HG02678 (cell line): Measurements from ENCODE around the gene JAKMIP1.

Source experiments
- ATAC-seq: cut with Tn5 transposase; IDR thresholded peaks from one replicate; pipeline ENCODE4 v1.9.1; 2021; ENCODE audit warnings: mild to moderate bottlenecking, moderate library complexity; ENCODE audit not compliant: unreplicated experiment

JAKMIP1 gene

DNA sequence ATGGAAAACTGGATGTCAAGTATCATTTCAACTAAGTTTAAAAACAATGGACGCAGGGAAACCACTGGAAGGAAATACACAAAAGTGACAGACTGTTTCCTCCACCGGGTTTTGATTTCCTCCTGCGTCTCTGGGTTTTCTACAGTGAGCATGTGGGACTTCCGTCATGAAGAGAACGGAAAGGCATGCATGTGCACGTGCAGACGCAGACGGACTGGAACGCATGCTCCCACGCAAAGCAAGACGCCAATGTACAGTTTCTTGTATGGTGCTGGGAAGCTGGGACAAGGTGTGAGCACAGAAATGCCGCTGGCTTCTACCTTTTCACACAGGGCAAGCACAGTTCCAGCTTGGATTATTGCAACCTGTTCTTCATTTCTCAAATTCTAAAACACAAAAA, 151.8 kb downstream of the JAKMIP1 start:
- ATAC-seq: no peak

DNA sequence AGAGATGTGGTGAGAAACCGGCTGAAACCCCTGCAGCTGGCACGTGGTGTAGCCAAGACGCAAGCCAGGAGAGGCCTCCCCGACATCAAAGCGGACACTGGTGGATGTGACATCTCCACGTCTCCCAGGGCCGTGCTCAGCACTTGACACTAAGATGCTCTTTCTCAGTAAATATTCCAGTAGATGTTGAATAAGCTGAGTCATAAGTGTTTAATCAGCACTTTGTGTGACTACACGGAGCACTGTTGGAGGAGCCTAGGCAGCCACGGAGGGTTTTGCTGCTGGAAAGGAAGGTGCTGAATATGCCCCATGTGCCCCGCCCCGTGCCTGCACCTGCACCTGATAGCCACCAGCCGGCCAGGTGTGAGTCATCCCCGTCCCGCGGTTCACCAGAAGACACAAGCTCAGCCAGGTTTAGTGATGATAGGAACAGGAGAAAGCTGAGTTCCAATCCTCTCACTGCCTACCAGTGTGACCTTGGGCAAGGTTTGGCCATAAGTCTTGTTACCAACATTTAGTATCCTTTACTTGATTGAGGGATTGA, 153.1 kb downstream of the JAKMIP1 start:
- no peak for ATAC-seq

DNA sequence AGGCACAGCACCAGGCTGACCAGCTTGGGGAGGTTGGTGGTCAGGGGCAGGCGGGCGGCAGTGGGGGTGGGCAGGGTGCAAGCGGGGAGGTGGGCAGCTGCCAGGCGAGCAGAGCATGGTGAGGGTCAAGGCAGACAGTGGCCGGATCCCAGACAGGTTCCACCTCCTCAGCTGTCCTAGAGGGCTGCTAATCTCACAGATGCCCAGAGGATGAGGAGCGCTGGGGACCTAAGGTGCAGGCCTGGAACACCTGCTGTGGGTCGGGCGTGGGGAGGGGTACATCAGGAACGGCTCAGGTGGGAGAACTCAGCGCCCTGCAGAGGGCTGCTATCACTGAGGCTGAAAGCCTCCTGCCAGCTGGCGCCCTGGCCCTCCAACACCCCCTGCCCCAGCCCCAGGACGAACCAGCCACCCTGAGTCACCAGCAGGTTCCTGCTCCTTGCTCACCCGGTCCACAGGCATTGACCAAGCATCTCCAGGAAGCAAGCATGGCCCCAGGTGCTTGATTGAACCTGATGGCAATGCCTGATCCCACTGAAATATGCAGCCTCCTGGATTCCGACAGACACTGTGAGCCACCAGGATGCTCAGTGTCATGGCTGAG, 153.7 kb downstream of the JAKMIP1 start:
- no peak for ATAC-seq

DNA sequence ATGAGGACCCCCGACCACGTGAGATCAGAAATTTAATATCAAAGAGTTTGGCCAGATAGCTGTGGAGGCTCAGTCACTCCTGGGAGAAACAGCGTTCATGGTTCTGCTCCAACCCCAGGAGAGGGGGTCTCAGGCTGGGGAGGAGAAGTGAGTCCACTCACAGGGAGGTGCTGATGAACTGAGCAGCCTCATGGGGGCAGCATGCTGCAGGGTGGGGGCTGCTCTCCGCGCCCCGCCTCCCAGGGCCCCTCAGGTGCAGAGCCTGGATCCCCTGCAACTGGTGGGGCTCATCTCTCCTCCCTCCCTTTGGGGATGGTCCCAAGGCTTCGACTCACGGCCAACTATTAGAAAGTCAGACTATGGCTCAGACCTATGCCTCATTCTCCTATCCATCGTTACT, 155.5 kb downstream of the JAKMIP1 start:
- ATAC-seq: no peak

DNA sequence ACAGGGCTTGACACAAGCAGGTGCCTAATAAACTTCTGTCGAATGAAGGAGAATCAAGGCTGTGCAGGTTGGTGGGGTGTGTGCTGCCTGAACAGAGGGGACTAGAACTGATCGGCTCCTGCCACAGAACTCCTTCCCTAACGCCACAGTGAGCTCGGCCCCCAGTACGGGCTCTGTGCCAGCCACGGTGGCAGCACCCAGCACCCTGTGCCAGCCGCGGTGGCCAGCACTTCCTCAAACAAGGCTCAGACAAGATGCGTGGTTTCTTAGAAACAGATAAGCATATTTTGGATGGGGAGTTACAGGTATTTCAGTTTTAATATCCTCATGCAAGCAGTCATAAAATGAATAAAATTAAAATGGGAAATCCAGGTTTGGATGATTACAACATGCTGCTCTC, 156.1 kb downstream of the JAKMIP1 start:
- ATAC-seq: no peak

DNA sequence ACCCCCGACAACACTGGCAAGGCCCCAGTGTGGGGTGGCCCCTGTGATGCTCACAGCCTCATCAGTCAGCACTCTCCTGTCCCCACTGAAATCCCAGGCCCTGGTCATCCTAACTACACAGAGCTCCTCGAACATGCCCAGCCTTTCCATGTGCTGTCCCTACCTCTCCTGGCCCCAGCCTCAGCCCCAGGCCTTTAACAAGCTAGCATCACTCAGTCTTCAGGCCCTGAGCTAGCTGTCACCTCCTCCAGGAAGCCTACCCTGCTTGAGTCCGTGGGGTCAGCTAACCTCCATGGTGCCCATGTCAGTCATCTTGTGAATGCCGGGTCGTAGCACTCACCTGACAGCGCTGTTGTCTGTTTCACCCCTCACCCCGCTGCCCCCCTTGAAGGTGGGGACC, 156.5 kb downstream of the JAKMIP1 start:
- no peak for ATAC-seq

DNA sequence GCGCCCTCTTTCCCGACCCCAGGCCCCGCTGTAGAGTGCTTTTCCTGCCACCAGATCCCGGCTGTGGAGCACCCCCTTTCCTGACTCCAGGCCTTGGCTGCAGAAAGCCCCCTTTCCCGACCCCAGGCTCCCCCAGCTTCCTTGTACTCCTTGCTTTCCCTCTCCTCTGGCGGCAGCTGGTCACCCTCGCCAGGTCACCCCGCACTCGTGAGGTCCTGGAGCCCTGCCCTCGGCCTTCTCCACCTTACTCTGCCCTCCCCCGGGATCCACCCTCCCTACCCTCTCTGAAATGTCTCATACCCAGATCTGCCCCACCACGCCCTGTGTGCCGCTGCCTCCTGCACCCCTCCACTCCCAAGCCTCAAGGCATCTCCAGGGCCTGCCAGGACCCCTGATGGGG, 157.2 kb downstream of the JAKMIP1 start:
- no peak for ATAC-seq

DNA sequence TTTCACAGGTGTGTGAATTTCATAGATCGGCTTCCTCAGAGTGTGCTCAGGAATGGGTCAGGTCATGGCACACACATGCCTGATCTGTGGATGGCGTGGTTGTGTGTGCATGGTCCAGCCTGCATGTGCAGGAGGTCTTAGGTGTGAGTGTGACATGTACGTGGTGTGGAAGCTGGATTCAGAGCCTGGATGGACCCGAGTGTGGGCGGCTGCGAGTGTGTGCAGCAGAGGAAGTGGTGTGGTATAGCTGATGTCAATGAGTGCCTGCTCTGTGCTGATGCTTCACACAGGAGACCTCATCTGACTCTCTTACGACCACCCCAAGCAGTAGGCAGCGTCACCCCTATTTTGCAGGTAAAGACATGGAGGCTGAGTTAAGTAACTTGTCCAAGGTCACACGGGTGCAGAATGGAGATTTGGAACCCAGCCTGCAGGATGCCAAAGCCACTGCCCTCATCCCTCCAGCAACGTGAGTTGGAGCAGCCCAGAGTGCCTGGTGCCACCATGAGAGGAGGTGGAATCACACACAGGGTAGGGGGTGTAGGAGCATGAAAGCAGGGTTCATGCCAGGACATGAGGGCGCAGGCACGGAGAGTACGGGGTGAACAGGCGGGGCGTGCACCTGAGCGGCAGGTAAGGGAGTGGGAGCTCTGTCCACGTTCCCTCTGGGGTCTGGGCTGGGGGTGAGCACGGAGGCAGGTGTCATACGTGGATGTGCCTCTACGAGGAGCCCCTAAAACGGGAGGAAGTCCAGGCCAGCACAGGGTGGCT, 157.9 kb downstream of the JAKMIP1 start:
- no peak for ATAC-seq

DNA sequence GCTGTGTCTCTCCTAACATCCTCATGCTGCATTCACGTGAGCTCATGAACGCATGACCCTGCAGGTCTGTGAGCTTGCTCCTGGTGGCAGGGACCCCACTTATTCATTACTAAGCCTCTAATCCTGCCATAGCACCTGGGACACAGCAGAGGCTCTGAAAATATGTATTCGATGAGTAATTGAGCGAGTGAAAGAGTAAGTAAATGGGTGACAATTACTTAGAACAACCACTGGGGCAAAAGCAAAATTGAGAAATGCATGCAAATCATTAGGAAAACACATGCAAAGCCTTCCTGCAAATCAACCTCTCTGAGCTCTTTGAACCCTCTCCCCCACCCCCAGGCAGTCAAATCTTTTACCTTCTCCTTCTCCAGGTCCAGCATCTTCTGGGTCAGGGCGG, 158.5 kb downstream of the JAKMIP1 start:
- no peak for ATAC-seq

DNA sequence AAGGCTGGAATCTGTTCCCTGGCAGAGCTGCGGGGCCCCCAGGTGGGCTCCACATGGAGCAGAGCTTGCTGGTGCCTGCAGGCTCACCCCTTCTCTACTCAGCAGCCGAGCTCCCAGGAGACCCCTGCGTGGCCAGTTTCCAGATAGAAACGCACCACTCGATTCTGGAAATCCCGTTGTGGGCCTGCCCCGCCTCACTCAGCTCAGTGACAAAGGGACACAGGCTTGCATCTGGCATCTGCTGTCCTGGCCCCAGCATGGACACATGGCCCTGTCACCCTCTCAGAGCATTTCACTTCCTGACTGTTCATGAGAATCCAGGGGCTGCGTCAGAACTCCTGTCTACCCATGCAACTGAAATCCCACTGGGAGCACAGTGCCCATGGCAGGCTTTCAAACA, 161.6 kb downstream of the JAKMIP1 start:
- no peak for ATAC-seq

DNA sequence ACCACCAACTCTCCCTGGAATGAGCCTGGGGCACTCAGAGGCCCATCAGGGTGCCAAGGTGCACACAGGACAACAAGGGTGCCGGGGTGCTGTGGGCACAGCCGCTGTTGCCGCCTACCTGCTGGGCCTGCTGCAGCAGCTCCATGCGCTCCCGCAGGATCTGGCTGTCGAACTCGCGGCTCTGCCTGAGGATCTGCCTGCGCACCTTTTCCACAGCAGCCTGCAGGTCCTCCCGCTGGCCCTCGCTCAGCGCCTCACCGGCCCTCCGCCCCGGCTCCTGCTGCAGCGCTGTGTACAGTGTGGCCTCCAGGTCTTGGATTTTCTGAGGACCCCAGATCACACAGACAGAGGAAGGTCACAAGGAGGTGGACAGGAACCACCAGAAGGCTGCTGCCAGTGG, 164.6 kb downstream of the JAKMIP1 start:
- ATAC-seq: no peak

DNA sequence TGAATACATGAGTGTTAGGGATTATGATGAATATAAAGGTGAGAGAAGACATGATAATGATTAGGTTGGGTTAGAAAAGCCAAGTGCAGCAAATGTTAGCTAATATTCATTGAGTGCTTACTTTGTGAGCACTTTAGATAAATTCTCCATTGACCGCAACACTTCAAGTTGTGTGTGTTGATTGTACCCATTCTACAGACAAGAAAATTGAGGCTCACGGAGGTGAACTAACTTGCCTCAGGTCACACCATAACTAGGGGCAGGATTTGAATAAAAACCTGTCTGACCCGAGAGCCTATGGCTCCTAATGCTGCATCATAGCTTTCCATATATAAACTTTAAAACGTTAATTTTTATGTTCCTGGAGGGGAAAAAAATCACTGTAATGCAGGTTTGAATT, 167.0 kb downstream of the JAKMIP1 start:
- no peak for ATAC-seq

DNA sequence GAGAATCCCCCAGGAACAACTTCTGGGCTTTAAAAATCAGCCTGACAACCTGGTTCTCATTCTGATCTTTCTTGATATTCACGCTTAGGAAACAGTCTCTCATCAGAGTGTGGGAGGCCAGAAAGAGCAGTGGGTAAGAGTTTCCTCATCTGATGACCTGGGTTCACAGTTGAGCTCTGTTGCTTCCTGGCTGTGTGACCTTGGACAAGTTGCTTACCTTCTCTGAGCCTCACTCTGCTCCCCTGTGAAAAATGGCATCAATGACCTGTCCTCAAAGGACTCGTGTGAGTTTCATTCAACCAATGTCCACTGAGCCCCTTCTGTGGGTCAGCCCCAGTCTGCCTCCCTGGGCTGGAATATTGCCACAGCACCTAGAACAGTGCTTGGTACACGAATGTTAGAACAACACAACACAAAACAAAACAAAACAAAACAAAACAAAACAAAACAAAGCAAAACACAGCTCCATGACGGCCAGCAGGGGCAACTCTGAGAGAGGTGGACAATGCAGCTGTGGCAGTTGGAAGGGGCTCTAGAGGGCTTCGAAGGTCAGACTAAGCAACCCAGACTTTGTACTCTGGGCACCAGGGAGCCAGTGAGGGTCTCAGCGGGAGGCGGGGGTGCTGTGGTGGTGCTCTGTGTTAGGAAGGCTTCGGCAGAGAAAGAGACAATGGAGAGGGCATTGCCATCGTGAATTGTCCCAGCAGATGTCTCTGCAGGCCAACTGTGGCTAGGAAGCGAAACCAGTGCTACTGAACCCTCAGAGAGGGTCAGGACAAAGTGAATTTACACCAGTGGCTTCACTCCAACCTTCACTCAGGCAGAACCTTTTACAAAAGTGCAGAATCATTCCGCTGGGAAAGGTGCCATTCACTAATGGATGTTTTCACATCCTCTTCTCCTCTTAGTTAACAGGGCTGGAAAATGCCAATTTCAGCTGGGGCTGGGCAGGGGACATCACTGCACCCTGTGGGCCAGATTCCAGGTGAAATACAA, 167.8 kb downstream of the JAKMIP1 start:
- ATAC-seq: no peak

DNA sequence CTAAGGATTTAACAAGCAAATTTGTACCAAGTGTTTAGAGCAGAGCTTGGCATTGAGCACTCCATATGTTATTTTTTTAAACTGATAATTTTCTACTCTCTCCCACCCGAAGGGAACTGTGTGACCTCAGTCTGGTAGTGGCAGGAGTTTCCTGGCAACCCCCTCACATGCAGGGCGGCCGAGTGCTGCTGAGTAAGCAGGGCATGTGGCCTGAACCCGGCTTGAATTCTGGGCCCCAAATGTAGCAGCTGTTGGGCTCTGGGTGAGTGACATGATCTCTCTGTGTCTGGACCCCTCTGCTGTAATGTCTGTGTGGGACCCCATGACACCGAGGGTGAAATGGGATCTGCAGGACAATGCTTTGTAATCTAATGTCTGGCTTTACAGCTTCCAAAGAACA, 168.5 kb downstream of the JAKMIP1 start:
- ATAC-seq: no peak

DNA sequence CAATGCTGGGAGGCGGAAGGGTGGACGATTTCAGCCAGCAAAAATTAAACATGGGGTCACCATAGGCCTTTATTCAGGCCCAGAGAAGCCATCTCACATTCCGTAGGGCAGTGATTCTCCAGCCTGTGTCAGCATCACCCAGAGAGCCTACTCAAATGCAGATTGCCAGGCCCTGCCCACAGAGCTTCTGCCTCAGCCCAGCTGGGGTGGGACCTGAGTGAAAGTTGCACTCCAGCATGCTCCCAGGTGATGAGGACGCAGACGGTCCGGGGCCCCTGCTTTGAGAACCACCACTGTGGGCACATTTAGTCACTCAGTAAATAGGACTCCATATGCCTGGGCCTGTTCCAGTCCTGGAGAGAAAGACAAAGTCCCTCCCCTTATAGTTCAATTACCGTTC, 169.7 kb downstream of the JAKMIP1 start:
- ATAC-seq: no peak

DNA sequence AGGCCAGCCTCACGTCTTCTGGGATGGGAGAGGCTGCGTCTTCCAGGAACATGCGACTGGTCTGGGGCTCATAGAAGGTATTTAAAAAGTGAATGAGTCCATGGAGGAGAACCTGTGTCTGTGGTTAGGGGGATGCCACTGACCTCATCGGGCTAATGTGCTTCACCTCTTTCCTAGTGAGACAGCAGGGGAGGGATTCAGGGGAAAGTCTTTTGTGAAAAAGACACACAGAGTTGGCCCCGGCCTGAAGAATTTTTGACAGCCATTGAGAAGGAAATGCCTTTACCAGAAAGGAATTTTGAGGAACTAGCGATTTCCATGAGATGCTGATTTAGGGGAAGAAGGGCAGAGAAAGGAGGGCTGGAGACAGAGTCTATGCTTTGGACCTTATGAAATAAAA, 171.1 kb downstream of the JAKMIP1 start:
- ATAC-seq: no peak

DNA sequence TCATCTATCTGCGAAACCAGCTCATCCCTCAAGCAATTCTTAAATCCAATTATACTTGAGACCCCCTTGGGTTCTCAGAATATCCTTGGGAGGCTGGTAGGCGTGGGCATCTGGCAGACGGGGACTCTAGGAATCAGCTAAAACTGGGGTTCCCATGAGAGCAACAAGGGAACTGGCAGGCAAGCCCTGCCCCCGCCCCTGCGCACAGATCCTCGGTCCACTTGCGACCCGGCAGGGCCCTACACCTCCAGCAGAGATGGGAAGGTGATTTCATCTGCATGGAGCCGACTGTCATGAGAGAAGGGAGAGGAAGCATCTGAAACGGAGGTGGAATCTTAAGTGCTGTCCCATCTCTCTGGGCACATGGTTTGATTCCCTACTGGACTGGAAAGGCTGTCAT, 172.2 kb downstream of the JAKMIP1 start:
- no peak for ATAC-seq

DNA sequence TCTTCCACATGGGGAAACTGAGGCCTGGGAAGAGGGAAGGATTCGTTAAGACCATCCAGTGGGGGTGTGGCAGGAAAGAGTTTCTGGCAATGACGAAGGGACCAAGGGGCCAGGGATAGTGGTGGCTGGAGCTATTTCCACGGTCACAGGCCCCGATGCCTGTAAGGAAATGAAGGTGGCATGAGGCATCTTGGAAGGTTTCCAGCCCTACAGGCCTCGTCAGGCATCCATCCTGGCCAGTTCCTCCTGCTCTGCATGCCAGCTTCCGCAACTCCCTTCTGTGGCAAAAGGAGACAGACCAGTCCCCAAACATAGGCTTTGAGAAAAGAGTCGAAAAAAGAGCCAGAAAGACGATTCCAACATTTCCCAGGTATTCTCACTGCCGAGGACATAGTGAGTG, 173.0 kb downstream of the JAKMIP1 start:
- ATAC-seq: no peak

DNA sequence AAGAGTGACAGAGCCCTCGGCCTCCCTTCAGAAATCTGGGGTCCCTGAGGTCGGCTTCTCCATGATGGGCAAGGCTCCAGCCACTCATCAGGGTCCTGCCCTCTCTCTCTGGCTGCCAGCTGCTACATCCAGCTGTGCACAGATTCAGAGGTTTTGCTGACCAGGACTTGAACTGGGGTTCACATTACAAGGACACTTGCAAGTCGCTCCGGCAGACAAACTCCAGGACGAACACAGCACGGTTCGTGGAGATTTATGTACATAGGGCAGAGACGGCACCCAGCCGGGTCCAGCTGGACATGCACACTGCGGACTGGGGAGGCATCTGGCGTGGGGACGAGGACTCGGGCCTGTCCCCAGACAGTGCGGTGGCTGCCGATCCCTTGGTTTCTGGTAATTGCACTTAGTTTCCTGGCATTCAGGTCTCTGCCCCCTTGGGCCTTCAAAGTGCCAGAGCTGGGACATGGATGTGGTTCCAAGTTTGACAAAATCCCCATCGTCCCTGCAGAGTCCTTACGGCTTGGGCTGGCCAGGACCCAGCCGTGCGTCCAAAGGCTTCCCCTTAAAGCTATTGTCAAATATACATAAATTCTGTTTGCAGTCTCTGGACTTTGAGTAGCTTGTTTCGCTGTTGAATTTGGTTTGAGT, 175.9 kb downstream of the JAKMIP1 start:
- ATAC-seq: no peak

DNA sequence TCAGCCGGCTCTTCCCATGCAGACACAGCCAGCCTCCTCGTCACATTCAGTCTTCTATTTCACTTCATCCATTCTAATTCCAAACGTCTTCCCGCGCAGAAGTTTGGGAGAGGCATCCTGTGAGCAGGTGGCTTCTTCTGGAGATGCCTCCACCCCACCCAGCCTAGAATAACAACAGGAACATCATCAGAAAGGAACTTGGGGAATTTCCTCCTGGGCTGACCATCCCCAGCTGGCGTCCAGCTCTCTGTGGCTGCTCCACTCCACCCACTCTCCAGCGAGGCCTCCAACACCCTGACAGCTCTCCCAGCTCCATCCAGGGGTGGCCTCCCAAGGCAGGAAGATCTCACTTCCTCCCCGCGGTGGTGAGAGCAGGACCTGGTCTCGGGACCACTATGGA, 176.6 kb downstream of the JAKMIP1 start:
- ATAC-seq: no peak
